ENCODE measurements around the gene HS3ST3B1. TPM values are rescaled to one million over a fixed set of nuclear protein-coding genes. Genes with fewer than 3 reads are reported as not detected.

HS3ST3B1 gene
- total RNA-seq, 1 donor from 2014 or later, result 8.7 TPM

- peaks cover 11% of the 10 kb centered on the region for H3K4me1 ChIP-seq (ENCODE audit: insufficient read depth, low read length)
- H3K27ac ChIP-seq (ENCODE audit: low read depth, low read length), result no peak overlapping the region
- Mint-ChIP-seq H3K4me1 (ENCODE audit: low read depth, unreplicated experiment) (peaks cover 17% of the 10 kb centered on the region), H3K27ac (ENCODE audit: unreplicated experiment) (no peak overlapping the region), H3K27me3 (ENCODE audit: low read depth, unreplicated experiment) (no peaks in the 10 kb centered on the region), H3K4me3 (ENCODE audit: unreplicated experiment) (no peak overlapping the region), H3K36me3 (ENCODE audit: low read depth, unreplicated experiment) (peaks cover 2% of the 10 kb centered on the region), H3K9me3 (ENCODE audit: unreplicated experiment) (no peaks in the 10 kb centered on the region)
- peak overlapping the region; percentile 65 for H3K4me2 ChIP-seq (ENCODE audit: low read length)
- peak; percentile 41 for DNase-seq (ENCODE audit: low read depth)
- no peaks in the 10 kb centered on the region for H3K9me3 ChIP-seq (ENCODE audit: insufficient read depth, low read depth, low read length)
- H3K79me2 ChIP-seq (ENCODE audit: insufficient read depth, low read length), result peaks cover 91% of the 10 kb centered on the region
- H3K27me3 ChIP-seq (ENCODE audit: insufficient read depth, low read length), result no peaks in the 10 kb centered on the region
- no peak for FAIRE-seq
- no peak overlapping the region for H2AFZ ChIP-seq (ENCODE audit: low read depth, low read length)
- H3K36me3 ChIP-seq (ENCODE audit: insufficient read depth, low read length), result no peaks in the 10 kb centered on the region
- H3K4me3 ChIP-seq (ENCODE audit: insufficient read depth, low read depth, low read length), result no peak overlapping the region
- no peak for TF ChIP-seq EZH2 (IDR thresholded peaks at IDR 0.05; ENCODE audit: insufficient read depth, low read length)
- TF ChIP-seq, protein P1, sequence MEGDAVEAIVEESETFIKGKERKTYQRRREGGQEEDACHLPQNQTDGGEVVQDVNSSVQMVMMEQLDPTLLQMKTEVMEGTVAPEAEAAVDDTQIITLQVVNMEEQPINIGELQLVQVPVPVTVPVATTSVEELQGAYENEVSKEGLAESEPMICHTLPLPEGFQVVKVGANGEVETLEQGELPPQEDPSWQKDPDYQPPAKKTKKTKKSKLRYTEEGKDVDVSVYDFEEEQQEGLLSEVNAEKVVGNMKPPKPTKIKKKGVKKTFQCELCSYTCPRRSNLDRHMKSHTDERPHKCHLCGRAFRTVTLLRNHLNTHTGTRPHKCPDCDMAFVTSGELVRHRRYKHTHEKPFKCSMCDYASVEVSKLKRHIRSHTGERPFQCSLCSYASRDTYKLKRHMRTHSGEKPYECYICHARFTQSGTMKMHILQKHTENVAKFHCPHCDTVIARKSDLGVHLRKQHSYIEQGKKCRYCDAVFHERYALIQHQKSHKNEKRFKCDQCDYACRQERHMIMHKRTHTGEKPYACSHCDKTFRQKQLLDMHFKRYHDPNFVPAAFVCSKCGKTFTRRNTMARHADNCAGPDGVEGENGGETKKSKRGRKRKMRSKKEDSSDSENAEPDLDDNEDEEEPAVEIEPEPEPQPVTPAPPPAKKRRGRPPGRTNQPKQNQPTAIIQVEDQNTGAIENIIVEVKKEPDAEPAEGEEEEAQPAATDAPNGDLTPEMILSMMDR (IDR thresholded peaks at IDR 0.05; ENCODE audit: insufficient read depth, low read depth, low read length), result no peak
- peaks cover 88% of the 10 kb centered on the region for H4K20me1 ChIP-seq (ENCODE audit: insufficient read depth, low read length)
- no peak overlapping the region for H3K9ac ChIP-seq (ENCODE audit: low read length)
These were observed 21.3 kb downstream of the HS3ST3B1 start for GRCh38 chr17:14321980-14322776.

- Mint-ChIP-seq H3K27me3 (ENCODE audit: low read depth, unreplicated experiment) (no peaks in the 10 kb centered on the region), H3K36me3 (ENCODE audit: low read depth, unreplicated experiment) (no peaks in the 10 kb centered on the region), H3K4me3 (ENCODE audit: unreplicated experiment) (no peak overlapping the region), H3K27ac (ENCODE audit: unreplicated experiment) (no peak overlapping the region), H3K9me3 (ENCODE audit: unreplicated experiment) (no peaks in the 10 kb centered on the region), H3K4me1 (ENCODE audit: low read depth, unreplicated experiment) (peaks cover 11% of the 10 kb centered on the region)
- H3K9me3 ChIP-seq (ENCODE audit: insufficient read depth, low read depth, low read length), result no peaks in the 10 kb centered on the region
- H3K4me3 ChIP-seq (ENCODE audit: insufficient read depth, low read depth, low read length), result no peak overlapping the region
- peaks cover 88% of the 10 kb centered on the region for H4K20me1 ChIP-seq (ENCODE audit: insufficient read depth, low read length)
- no peak for DNase-seq (ENCODE audit: low read depth)
- H3K27ac ChIP-seq (ENCODE audit: low read depth, low read length), result no peak overlapping the region
- no peak for FAIRE-seq
- no peak overlapping the region for H2AFZ ChIP-seq (ENCODE audit: low read depth, low read length)
- TF ChIP-seq, protein P1 (IDR thresholded peaks at IDR 0.05; ENCODE audit: insufficient read depth, low read depth, low read length), result no peak
- TF ChIP-seq EZH2 (IDR thresholded peaks at IDR 0.05; ENCODE audit: insufficient read depth, low read length), result no peak
- H3K4me2 ChIP-seq (ENCODE audit: low read length), result no peak overlapping the region
- no peak overlapping the region for H3K9ac ChIP-seq (ENCODE audit: low read length)
- peaks cover 90% of the 10 kb centered on the region for H3K79me2 ChIP-seq (ENCODE audit: insufficient read depth, low read length)
- peaks cover 11% of the 10 kb centered on the region for H3K4me1 ChIP-seq (ENCODE audit: insufficient read depth, low read length)
- no peaks in the 10 kb centered on the region for H3K36me3 ChIP-seq (ENCODE audit: insufficient read depth, low read length)
- no peaks in the 10 kb centered on the region for H3K27me3 ChIP-seq (ENCODE audit: insufficient read depth, low read length)
These were observed 22.7 kb downstream of the HS3ST3B1 start for GRCh38 chr17:14323522-14323981.

DNA sequence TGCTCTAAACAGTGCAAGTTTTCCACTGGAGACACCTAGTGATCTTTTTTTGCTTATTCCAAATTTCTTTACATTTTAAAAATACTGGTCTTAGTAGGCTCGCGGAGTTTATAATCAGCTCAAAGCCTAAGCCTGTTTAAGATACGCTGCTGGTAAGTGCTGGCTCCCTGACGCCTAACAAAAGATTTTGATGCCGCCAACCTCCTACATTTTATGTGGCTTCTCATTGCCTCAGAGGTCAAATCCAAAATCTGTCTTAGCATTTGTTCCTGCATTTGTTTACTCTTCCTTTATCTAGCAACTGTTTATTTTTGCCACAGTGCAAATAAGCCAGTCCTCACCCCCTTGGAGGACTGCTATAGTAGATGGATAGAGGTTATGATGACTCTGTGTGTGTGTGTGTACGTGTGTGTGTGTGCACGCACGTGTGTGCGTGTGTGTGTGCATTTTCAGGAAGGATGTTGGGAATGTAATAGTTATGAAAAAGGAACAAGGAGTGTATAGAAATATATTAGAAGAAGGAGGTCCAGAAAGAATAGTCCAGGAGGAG is 24.8 kb downstream of the HS3ST3B1 start:
- Histone ChIP-seq H3K4me1 (ENCODE audit: insufficient read depth, low read length) (peaks cover 14% of the 10 kb centered on the region), H4K20me1 (ENCODE audit: insufficient read depth, low read length) (peaks cover 88% of the 10 kb centered on the region), H3K79me2 (ENCODE audit: insufficient read depth, low read length) (peaks cover 90% of the 10 kb centered on the region), H3K36me3 (ENCODE audit: insufficient read depth, low read length) (no peaks in the 10 kb centered on the region), H3K4me3 (ENCODE audit: insufficient read depth, low read depth, low read length) (no peak overlapping the region), H3K4me2 (ENCODE audit: low read length) (no peak overlapping the region), H3K27ac (ENCODE audit: low read depth, low read length) (no peak overlapping the region), H3K27me3 (ENCODE audit: insufficient read depth, low read length) (no peaks in the 10 kb centered on the region), H3K9me3 (ENCODE audit: insufficient read depth, low read depth, low read length) (no peaks in the 10 kb centered on the region), H3K9ac (ENCODE audit: low read length) (no peak overlapping the region), H2AFZ (ENCODE audit: low read depth, low read length) (no peak overlapping the region)
- Mint-ChIP-seq H3K27ac (ENCODE audit: unreplicated experiment) (no peak overlapping the region), H3K27me3 (ENCODE audit: low read depth, unreplicated experiment) (no peaks in the 10 kb centered on the region), H3K4me1 (ENCODE audit: low read depth, unreplicated experiment) (peaks cover 16% of the 10 kb centered on the region), H3K36me3 (ENCODE audit: low read depth, unreplicated experiment) (no peaks in the 10 kb centered on the region), H3K4me3 (ENCODE audit: unreplicated experiment) (no peak overlapping the region), H3K9me3 (ENCODE audit: unreplicated experiment) (no peaks in the 10 kb centered on the region)
- TF ChIP-seq EZH2 (IDR thresholded peaks at IDR 0.05; ENCODE audit: insufficient read depth, low read length), result no peak
- TF ChIP-seq, protein P1 (IDR thresholded peaks at IDR 0.05; ENCODE audit: insufficient read depth, low read depth, low read length), result no peak
- FAIRE-seq (no peak), DNase-seq (ENCODE audit: low read depth) (no peak)

Measured in astrocyte (in vitro differentiated cells and primary cell).